HepG2 (cell line): ENCODE data around the gene SFXN5.

ENCODE experiments used
- EZH2 ChIP-seq: conservative IDR thresholded peaks from 2 replicates; pipeline ENCODE4 v1.6.1; 2012; ENCODE audit warnings: mild to moderate bottlenecking, low read depth, low read length, moderate library complexity
- TAF15 ChIP-seq: fragments of 200-400 bp; formaldehyde crosslinking; IDR thresholded peaks from one replicate; pipeline ENCODE4 v1.6.1; 2018; ENCODE audit warnings: mild to moderate bottlenecking, low read depth, low read length; ENCODE audit not compliant: poor library complexity, severe bottlenecking

- TF ChIP-seq TAF15 (no peak), EZH2 (no peak)
These were observed 96.5 kb downstream of the SFXN5 start for GRCh38 chr2:72975017-72975416.
